ENCODE results near the gene DPH1. TPM values are rescaled to one million over a fixed set of nuclear protein-coding genes. Genes with fewer than 3 reads are reported as not detected.
"Not testable (repeated sequence)": the region's sequence is repeated elsewhere in the genome, so short reads cannot be mapped to it uniquely, and the experiment has no call there.

DPH1 gene
- total RNA-seq, 1 donor from 2014 or later, result 35.1 TPM

DNA sequence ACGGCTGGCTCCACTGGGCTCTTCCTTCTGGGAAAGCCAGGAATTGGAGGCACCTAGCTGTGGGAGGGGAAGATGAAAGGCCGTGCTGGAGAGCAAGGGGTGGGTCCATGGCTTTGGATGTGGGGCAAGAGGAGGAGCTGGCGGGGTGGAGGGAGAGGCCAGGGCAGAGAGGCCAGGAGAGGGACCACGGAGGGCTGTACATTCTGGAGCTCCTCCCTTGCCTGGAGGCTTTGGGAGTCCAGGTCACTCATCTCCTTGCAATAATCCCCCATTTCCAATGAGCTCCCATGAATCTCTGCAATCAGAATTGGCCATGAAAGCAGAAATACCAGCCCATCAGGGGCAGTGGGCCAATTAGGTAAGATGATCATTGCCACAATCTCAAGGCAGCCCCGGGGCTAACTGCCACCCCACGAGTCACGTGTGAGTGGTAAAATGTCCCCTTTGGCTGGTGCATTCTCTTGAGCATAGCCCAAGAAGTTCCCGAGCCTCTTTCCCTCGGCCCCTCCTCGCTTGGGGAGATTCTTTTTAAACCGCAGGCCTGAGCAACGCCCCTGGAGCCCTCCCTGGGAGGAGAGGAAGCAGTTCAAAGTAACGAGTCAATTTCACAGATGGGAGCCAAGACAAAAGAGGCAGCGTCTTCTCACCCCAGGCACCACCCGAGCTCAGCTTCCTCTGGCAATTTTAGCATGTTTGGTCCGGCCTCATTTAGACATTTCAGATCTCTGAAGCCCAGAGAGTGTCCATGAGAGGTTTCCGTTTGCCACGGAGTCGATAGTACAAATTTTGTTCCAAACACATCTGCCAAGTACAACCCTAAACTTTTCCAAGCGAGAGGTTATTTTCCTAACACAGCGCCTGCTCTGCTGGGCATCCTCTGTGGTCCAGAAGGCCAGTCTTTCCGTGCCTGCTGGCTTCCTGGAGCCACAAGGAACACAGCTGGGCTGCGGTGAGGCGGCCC lies 18.3 kb upstream of the DPH1 start:
- Mint-ChIP-seq H3K4me1 (peaks cover 16% of the 10 kb centered on the region), H3K4me3 (no peak overlapping the region), H3K9me3 (no peaks in the 10 kb centered on the region), H3K27ac (ENCODE audit: unreplicated experiment) (peak overlapping the region; percentile 67), H3K36me3 (ENCODE audit: low read depth) (no peaks in the 10 kb centered on the region), H3K27me3 (ENCODE audit: low read depth) (peaks cover 10% of the 10 kb centered on the region)
- DNase-seq (ENCODE audit: low read depth, low spot score), result no peak
- TF ChIP-seq, protein P1, sequence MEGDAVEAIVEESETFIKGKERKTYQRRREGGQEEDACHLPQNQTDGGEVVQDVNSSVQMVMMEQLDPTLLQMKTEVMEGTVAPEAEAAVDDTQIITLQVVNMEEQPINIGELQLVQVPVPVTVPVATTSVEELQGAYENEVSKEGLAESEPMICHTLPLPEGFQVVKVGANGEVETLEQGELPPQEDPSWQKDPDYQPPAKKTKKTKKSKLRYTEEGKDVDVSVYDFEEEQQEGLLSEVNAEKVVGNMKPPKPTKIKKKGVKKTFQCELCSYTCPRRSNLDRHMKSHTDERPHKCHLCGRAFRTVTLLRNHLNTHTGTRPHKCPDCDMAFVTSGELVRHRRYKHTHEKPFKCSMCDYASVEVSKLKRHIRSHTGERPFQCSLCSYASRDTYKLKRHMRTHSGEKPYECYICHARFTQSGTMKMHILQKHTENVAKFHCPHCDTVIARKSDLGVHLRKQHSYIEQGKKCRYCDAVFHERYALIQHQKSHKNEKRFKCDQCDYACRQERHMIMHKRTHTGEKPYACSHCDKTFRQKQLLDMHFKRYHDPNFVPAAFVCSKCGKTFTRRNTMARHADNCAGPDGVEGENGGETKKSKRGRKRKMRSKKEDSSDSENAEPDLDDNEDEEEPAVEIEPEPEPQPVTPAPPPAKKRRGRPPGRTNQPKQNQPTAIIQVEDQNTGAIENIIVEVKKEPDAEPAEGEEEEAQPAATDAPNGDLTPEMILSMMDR (conservative IDR thresholded peaks at IDR 0.05), result no peak

DNA sequence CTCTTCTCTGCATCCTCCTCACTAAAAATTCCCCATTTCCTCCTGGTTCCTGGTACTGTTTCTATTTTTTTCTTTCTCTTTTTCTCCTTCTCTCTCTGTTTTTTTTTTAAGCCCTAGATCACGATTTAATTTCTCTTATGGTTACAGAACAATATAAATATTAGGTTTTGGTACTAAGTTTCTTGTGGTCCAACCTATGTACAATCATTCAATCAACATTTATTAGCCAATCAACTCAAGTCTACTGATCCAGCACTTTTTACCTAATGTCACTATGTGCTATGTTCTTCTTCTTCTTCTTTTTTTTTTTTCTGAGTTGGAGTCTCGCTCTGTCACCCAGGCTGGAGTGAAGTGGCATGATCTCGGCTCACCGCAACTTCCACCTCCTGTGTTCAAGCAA lies 17.5 kb upstream of the DPH1 start:
- TF ChIP-seq, protein P1 (conservative IDR thresholded peaks at IDR 0.05), result no peak
- no peaks in the 10 kb centered on the region for H3K36me3 Mint-ChIP-seq (ENCODE audit: low read depth)
- H3K4me3 Mint-ChIP-seq, result no peak overlapping the region
- H3K9me3 Mint-ChIP-seq, result no peaks in the 10 kb centered on the region
- peaks cover 21% of the 10 kb centered on the region for H3K4me1 Mint-ChIP-seq
- H3K27ac Mint-ChIP-seq (ENCODE audit: unreplicated experiment), result no peak overlapping the region
- peaks cover 15% of the 10 kb centered on the region for H3K27me3 Mint-ChIP-seq (ENCODE audit: low read depth)
- DNase-seq (ENCODE audit: low read depth, low spot score), result no peak

DNA sequence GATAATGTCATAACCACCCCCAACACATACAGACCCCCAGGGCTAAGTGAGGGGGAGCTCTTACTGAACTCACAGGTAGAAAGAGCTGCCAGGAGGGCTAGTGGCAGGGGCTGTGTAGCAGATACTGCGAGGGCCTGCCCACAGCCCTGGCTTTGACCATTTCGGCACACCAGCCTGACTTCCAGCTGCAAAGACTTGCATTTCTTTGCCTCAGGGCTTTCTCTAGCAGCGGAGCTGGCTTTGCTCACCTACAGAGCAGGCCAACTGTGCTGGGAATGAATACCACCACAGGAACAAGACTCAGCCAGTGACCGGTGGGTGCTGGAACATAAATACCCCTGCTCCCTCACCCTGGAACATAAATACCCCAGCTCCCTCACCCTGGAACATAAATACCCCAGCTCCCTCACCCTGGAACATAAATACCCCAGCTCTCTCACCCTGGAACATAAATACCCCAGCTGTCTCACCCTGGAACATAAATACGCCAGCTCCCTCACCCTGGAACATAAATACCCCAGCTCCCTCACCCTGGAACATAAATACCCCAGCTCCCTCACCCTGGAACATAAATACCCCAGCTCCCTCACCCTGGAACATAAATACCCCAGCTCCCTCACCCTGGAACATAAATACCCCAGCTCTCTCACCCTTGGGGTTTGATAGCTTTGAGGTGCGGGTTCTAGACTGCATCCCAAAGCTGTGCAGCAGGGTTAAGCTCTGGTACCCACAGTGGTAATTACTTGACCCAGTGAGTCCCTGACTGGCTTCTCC lies 16.5 kb upstream of the DPH1 start:
- DNase-seq (ENCODE audit: low read depth, low spot score); H3K4me3 Mint-ChIP-seq; H3K9me3 Mint-ChIP-seq; H3K36me3 Mint-ChIP-seq (ENCODE audit: low read depth); H3K27ac Mint-ChIP-seq (ENCODE audit: unreplicated experiment): not testable (repeated sequence)
- H3K27me3 Mint-ChIP-seq (ENCODE audit: low read depth), result peaks cover 24% of the 10 kb centered on the region
- peaks cover 24% of the 10 kb centered on the region for H3K4me1 Mint-ChIP-seq

DNA sequence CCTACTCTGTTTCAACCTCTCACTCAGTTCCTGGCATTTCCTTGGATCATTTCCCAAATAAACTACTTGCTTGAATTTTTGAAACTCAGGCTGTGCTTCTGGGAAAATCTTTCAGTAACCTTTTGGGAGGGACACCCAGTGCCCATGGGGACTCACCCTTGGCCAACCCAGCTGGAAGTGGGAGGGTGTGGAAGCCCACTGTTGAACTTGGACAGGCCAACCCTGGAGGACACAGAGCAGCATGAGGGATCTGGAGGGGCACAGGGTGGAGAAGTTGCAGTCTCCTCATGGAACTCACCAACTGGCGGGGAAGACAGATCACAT lies 16.0 kb upstream of the DPH1 start:
- TF ChIP-seq, protein P1 (conservative IDR thresholded peaks at IDR 0.05), result no peak
- DNase-seq (ENCODE audit: low read depth, low spot score), result no peak
- H3K27ac Mint-ChIP-seq (ENCODE audit: unreplicated experiment), result no peak overlapping the region
- no peak overlapping the region for H3K4me3 Mint-ChIP-seq
- H3K27me3 Mint-ChIP-seq (ENCODE audit: low read depth), result peaks cover 30% of the 10 kb centered on the region
- H3K4me1 Mint-ChIP-seq, result peaks cover 26% of the 10 kb centered on the region
- H3K9me3 Mint-ChIP-seq, result no peaks in the 10 kb centered on the region
- H3K36me3 Mint-ChIP-seq (ENCODE audit: low read depth), result no peaks in the 10 kb centered on the region

DNA sequence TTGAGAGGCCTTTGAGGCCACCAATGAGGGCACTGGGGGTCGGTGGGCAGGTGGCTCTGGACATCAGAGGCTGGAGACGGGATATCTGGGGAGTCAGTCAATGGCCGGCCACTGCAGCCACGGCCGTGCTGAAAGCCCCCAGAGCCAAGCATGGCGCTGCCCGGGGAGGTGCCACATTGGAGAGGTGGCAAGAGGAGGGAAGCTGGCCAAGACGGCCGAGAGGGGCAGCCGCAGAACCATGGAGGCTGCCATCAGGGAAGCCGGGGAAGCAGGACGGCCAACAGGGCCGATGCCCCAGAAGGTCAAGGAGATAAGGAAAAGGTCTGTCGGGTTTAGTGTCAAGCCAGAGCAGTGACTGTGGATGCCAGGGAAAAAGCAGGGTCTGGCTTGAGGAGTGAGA lies 14.6 kb upstream of the DPH1 start:
- DNase-seq (ENCODE audit: low read depth, low spot score), result no peak
- TF ChIP-seq, protein P1 (conservative IDR thresholded peaks at IDR 0.05), result no peak
- H3K9me3 Mint-ChIP-seq, result no peaks in the 10 kb centered on the region
- no peak overlapping the region for H3K4me3 Mint-ChIP-seq
- H3K27me3 Mint-ChIP-seq (ENCODE audit: low read depth), result peaks cover 44% of the 10 kb centered on the region
- H3K27ac Mint-ChIP-seq (ENCODE audit: unreplicated experiment), result no peak overlapping the region
- no peaks in the 10 kb centered on the region for H3K36me3 Mint-ChIP-seq (ENCODE audit: low read depth)
- H3K4me1 Mint-ChIP-seq, result peaks cover 31% of the 10 kb centered on the region

DNA sequence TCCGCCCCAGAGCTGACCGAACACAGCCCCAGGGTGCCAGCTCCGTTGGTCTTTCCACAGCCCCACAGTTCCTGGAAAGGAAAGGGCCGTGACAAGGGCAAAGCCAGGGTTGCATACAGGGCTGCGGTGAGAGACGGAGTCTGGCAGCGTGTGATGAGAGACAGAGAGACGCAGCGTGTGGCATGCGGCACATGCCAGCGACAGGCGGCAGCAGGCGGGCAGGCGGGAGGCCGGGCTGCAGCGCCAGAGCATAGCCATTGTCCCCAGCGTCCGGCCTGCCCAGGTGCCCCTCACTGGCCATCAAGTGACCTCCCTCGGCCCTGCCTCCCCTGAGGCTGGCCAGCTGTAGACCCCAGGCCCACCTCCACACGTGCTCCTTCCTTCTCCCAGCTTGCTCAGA lies 13.5 kb upstream of the DPH1 start:
- TF ChIP-seq, protein P1 (conservative IDR thresholded peaks at IDR 0.05), result no peak
- H3K36me3 Mint-ChIP-seq (ENCODE audit: low read depth), result no peaks in the 10 kb centered on the region
- H3K27ac Mint-ChIP-seq (ENCODE audit: unreplicated experiment), result no peak overlapping the region
- peaks cover 35% of the 10 kb centered on the region for H3K4me1 Mint-ChIP-seq
- H3K4me3 Mint-ChIP-seq, result no peak overlapping the region
- DNase-seq (ENCODE audit: low read depth, low spot score), result no peak
- H3K9me3 Mint-ChIP-seq, result no peaks in the 10 kb centered on the region
- H3K27me3 Mint-ChIP-seq (ENCODE audit: low read depth), result peaks cover 51% of the 10 kb centered on the region
